ENCODE measurements around the gene CACNB4.
"Not testable (repeated sequence)": the region's sequence is repeated elsewhere in the genome, so short reads cannot be mapped to it uniquely, and the experiment has no call there.

DNA sequence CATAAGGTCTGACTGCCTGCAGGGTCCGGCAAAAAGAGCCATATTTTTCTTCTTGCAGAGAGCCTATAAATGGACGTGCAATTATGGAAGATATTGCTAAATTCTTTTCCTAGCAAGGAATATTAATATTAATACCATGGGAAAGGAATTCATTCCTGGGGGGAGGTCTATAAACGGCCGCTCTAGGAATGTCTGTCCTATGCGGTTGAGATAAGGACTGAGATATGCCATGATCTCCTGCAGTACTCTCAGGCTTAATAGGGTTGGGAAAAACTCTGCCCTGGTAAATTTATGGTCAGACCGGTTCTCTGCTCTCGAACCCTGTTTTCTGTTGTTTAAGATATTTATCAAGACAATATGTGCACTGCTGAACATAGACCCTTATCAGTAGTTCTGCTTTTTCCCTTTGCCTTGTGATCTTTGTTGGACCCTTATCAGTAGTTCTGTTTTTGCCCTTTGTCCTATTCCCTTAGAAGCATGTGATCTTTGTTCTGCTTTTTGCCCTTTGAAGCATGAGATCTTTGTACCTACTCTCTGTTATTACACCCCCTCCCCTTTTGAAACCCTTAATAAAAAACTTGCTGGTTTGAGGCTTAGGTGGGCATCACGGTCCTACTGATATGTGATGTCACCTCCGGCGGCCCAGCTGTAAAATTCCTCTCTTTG lies 156.2 kb downstream of the CACNB4 start:
- TF ChIP-seq, protein P1, sequence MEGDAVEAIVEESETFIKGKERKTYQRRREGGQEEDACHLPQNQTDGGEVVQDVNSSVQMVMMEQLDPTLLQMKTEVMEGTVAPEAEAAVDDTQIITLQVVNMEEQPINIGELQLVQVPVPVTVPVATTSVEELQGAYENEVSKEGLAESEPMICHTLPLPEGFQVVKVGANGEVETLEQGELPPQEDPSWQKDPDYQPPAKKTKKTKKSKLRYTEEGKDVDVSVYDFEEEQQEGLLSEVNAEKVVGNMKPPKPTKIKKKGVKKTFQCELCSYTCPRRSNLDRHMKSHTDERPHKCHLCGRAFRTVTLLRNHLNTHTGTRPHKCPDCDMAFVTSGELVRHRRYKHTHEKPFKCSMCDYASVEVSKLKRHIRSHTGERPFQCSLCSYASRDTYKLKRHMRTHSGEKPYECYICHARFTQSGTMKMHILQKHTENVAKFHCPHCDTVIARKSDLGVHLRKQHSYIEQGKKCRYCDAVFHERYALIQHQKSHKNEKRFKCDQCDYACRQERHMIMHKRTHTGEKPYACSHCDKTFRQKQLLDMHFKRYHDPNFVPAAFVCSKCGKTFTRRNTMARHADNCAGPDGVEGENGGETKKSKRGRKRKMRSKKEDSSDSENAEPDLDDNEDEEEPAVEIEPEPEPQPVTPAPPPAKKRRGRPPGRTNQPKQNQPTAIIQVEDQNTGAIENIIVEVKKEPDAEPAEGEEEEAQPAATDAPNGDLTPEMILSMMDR (IDR thresholded peaks at IDR 0.05) = not testable (repeated sequence)
- not testable (repeated sequence) for TF ChIP-seq POLR2AphosphoS5, TCF7L2 (IDR thresholded peaks at IDR 0.05; ENCODE audit: low read depth, low read length)

All from Panc1 (cell line).